Gastroesophageal sphincter (tissue), 3 donors: Measurements from ENCODE around the gene OR8I2.

Experiments
- CTCF ChIP-seq, 4 experiments: fragments of 200-600 bp in 2 of 4; fragments of 450-650 bp in 2 of 4; sonication (generic) in 1 of 4; IDR thresholded peaks; one replicate each; pipeline ENCODE4 v1.5.1; 2017 to 2019; ENCODE audit warnings: antibody characterized with exemption in 4 of 4, mild to moderate bottlenecking in 2 of 4, moderate library complexity in 2 of 4
- POLR2A ChIP-seq, 2 donors: fragments of 450-650 bp; IDR thresholded peaks; one replicate each; pipeline ENCODE4 v1.6.1; 2017; ENCODE audit warnings: antibody characterized with exemption in 2 of 2, mild to moderate bottlenecking in 2 of 2, moderate library complexity in 1 of 2

GRCh38 chr11:56103210-56103737 is 10.2 kb downstream of the OR8I2 start, which contains the start of gene OR8H2:
- no peak for TF ChIP-seq CTCF (IDR thresholded peaks at IDR 0.05)
- TF ChIP-seq POLR2A (IDR thresholded peaks at IDR 0.05), result no peak
